Measurements from ENCODE around the gene ZBTB5.
A peak's percentile ranks its signal among the peaks of the same experiment; 100 is the strongest.
"Not testable (repeated sequence)": the region's sequence is repeated elsewhere in the genome, so short reads cannot be mapped to it uniquely, and the experiment has no call there.

Gene ZBTB5

GRCh38 chr9:37485389-37486255 is 20.4 kb upstream of the ZBTB5 start, which contains the start of gene POLR1E:
TSS of gene POLR1E (plus strand) at chr9:37485948. CDS start at chr9:37486048, 100 bp downstream.
- peak; percentile 97 for DNase-seq

DNA sequence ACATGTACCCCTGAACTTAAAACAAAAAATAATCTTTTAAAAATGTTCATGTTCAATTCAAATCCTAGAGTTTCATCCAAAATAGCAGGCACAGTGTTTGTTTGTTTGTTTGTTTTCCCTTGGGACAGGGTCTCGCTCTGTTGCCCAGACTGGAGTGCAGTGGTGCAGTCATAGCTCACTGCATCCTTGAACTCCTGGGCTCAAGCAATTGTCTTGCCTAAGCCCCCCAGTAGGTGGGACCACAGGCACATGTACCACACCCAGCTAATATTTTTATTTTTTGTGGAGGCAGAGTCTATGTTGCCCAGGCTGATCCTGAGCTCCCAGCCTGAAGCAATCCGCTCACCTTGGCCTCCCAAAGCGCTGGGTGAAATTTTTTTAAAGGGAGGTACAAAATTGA is 15.5 kb upstream of the ZBTB5 start:
- DNase-seq, result no peak

DNA sequence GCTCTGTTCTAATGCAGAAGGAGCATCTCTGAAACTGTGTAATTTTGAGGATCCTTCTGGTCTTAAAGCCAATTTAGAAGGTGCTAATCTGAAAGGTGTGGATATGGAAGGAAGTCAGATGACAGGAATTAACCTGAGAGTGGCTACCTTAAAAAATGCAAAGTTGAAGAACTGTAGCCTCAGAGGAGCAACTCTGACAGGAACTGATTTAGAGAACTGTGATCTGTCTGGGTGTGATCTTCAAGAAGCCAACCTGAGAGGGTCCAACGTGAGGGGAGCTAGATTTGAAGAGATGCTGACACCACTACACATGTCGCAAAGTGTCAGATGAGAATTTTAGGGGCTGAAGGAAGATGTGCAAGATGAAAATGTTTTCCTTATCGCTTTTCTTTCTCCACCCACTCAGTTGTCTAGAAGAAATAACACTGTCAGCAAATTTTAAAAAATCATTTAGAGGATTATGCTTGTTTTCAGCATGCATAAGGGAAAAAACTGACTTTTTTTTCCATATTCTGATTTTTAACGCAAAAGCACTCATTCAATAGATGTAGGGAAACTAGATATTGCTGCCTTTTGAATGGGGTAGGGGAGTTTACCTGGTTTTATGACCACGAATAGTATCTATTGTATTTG is 12.9 kb upstream of the ZBTB5 start:
- not testable (repeated sequence) for DNase-seq

GRCh38 chr9:37477443-37477842 is 12.2 kb upstream of the ZBTB5 start:
- DNase-seq, result not testable (repeated sequence)

DNA sequence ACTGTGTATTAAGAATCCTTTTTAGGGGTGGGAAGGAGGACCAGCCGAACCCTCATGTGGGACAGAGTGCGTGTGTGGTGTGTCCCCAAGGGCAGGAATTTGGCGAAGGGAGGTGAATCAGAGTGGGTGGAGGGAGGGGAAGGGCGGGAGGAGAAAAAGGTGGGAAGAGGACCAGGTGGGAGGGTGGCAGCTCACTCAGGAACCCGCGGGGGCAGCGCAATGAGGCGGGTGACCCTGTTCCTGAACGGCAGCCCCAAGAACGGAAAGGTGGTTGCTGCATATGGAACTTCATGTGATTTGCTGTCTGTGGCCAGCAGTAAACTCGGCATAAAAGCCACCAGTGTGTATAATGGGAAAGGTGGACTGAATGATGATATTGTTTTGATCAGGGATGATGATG is 11.7 kb upstream of the ZBTB5 start:
- DNase-seq, result no peak

- DNase-seq, result no peak
These were observed 9.2 kb upstream of the ZBTB5 start for GRCh38 chr9:37474438-37474837.

DNA sequence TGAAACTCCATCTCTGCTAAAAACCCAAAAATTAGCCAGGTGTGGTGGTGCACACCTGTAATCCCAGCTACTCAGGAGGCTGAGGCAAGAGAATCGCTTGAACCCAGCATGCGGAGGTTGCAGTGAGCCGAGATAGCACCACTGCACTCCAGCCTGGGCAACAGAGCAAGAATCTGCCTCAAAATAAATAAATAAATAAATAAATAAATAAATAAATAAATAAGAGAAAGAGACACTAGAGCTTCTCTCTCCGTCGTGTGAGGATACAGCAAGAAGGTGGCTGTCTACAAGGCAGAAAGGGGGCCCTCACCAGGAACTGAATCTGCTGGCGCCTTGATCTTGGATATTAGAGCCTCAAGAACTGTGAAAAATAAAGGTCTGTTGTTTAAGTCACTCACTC is 8.7 kb upstream of the ZBTB5 start:
- not testable (repeated sequence) for DNase-seq

DNA sequence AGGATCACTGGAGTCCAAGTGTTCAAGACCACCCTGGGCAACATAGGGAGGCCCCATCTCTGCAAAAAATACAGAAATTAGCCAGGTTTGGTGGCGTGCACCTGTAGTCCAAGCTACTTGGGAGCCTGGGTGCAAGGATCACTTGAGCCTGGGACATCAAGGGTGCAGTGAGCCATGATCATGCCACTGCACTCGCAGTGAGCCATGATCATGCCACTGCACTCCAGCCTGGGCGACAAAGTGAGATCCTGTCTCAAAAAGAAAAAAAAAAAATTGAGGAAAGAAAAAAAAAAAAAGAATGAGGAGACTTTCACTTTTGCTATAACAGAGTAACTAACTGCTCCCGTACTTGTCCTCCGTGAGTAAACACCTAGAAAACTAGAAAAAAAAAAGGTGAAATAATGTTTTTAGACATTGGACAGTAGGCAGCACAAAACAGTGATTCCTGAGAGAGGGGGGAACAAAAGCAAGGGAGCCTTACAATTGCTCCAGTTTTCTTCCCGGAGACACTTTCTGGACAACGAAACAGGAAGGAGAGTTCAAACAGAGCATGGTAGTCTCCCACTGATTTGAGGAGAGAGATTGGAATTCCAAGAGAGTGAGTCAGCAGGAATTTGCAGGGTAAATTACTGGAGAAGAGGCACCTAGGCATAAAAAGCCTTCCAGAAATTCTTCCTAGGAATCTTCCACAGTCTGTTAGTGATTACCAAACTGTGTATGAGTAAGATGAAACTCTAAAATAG is 6.9 kb upstream of the ZBTB5 start:
- no peak for DNase-seq

GRCh38 chr9:37468620-37469019 is 3.4 kb upstream of the ZBTB5 start:
- no peak for DNase-seq

GRCh38 chr9:37467530-37467929 is 2.3 kb upstream of the ZBTB5 start:
- not testable (repeated sequence) for DNase-seq

- DNase-seq, result peak; percentile 10 to 17
These were observed 923 bp upstream of the ZBTB5 start for GRCh38 chr9:37466037-37466709.

DNA sequence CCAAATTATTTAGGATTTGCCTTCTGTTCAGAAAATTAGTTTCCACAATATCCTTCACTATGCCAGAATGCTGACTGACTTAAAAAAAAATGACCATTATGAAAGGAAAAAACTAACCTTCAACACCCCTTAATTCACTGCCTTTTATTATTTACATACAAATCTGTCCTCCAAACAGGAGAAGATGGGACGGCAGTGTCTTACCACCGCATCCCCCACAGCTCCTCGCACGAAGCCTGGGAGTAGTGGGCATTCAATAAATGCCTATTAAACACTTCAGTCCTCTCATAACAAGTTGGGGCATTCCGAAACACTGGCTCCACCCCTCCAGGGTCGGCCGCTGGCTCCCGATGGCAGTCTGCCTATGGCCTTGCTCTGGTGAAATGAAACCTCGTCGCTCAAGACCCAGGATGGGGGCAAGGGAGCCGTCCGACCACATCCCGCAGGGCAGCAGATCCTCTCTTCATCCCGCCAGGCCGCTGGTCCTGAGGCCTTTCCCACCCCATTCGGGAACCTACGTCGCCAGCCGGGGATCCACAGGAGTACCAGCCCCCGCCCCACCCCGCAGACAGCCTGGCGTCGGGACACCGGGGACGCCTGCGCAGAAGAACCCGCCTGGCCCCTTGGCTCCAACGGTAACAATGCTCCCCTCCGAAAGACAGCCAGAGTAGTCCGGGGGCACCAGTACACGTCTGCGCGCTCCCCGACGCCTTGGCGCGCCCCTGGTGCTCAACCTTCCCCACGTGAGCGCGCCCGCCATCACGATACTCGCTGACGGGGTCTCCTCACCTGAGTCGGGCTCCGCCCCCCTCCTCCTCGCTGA is 613 bp downstream of the ZBTB5 start:
- DNase-seq, result peak; percentile 77 to 78

- no peak for DNase-seq
These were observed 1.2 kb downstream of the ZBTB5 start for GRCh38 chr9:37464006-37464405.

- no peak for DNase-seq
These were observed 8.4 kb downstream of the ZBTB5 start for GRCh38 chr9:37456817-37457216.

GRCh38 chr9:37455884-37456647 is 9.2 kb downstream of the ZBTB5 start:
- DNase-seq, result no peak

GRCh38 chr9:37454238-37454637 is 11.0 kb downstream of the ZBTB5 start:
- no peak for DNase-seq

DNA sequence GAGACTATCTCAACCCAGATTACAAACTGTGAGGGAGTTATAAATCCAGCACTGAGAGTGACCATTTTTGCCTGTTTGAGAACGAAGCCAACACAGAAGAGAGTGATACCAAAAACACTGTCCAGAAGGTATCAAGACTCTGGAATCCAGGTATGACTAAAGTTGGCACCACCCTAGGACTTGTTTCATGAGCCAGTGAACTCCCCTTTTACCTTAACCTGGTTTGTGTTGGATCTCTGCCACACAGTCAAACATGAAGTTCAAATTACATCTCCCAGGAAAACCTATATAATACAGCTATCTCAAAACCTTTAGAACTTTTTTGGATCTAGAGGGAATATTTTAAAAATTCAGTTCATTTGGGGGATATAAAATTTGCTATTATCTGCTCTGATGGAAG is 11.4 kb downstream of the ZBTB5 start:
- no peak for DNase-seq

GRCh38 chr9:37452611-37453010 is 12.6 kb downstream of the ZBTB5 start:
- DNase-seq, result no peak

GRCh38 chr9:37451628-37452027 is 13.6 kb downstream of the ZBTB5 start:
- DNase-seq, result no peak

DNA sequence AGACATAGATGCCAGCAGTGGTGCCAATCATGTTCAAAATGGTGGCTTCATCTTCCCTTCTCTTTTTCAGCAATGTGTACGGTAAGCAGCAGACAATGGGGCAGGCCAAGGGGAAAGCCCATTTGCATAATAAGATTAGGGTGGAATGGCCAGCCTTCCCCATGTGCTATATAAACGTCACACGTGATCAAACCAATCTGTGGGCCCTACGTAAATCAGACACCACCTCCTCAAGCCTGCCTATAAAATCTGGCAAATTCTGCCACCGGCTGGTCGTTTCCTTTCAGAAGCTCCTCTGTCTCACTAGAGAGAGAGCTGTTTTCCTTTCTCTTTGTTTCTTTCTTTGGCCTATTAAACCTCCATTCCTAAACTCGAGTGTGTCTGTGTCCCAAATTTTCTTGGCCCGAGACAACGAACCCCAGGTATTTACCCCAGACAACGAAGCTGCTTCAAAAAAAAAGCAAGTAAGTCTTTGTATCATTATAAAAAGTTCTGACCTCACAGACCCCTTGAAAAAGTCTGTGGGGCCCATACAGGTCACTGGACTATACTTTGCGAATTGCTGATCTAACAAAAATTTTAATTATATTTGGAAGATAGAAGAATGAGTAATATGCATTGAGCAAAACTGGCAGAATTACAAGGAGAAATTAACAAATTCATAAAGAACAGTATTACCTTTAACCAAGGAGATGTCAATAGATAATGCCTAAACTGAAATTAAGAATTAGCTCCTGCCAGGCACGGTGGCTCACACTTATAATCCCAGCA is 15.2 kb downstream of the ZBTB5 start:
- DNase-seq, result no peak
